NCI-H69 (cell line): ENCODE data around the gene PRELP.

Experiments used
- DNase-seq: peaks from one replicate; lab custom pipeline; 2025; lab: John Stamatoyannopoulos, UW

PRELP gene

GRCh38 chr1:203478231-203478630 lies 2.6 kb downstream of the PRELP start:
- DNase-seq, result no peak

- DNase-seq, result no peak
Observed at GRCh38 chr1:203478986-203479385, 3.4 kb downstream of the PRELP start.

- no peak for DNase-seq
Observed at GRCh38 chr1:203479646-203480045, 4.0 kb downstream of the PRELP start.

DNA sequence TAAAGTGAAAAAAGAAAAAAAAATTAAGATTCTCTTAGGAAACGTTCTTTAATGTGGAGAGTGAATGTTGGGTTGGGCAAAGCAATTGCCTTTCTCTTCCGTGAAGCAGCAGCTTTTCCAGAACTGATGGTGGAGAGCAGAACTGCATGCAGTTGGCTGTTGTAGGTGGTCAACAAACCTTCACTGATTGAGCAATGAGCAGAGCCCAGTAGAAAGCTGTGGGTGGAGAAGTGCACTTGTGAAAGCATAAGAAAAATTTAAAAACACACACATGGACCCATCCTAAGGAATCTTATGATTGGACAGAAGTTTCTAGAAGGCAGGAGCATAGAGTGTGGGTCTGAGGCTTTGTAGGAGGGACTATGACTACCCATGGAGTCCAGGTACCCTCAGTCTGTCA lies 4.5 kb downstream of the PRELP start:
- peak; percentile 41 for DNase-seq

- peak; percentile 98 for DNase-seq
Observed at GRCh38 chr1:203480525-203481084, 5.0 kb downstream of the PRELP start.

- no peak for DNase-seq
Observed at GRCh38 chr1:203481196-203481595, 5.6 kb downstream of the PRELP start.

DNA sequence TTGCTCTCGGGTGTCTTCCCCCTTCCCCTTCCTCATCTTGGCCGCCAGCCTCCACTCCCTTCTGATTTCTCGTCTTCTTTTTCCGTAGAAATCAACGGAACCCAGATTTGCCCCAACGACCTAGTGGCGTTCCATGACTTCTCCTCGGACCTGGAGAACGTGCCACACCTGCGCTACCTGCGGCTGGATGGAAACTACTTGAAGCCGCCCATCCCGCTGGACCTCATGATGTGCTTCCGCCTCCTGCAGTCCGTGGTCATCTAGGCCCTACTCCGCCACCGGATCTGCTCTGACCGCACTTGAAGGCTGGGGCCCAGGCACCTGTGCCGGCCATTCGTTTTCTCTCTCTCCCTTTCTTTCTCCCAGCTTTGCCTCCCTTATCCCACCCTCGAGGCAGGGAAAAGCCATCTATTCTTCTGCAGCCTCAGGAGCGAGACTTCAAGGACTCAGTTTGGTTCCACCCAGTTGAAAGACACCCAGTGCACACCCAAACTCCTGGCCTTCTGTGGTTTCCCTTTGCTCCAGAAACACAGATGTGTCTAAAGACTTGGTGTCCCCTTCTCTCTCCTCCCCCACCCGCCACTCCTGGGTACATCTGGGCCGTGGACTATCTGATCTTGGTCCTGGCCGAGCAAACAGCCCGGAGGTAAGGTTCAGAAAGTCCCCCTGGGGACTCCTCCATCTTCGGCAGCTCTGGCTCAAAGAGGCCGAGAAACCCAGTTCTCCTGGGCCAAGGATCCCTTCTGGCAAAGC lies 11.2 kb downstream of the PRELP start:
- DNase-seq, result no peak

DNA sequence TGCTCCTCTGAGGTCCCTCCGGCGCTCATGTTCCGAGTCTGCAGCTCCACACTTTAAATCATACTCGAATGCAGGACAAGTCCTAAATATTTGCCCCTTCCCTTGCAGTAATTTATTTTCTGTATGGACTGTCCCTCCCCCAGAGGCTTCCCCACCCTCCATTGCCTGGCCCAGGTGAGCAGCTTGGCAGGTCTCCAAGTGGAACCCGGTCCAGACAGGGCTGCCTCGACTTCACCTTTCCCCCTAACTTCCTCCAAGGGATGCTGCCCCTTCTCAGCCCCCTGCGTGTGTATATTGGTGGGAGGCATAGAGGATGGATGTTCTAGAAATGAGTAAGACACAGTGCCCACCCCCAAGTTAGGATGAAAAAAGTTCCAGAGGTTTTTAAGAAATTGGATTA lies 12.9 kb downstream of the PRELP start:
- DNase-seq, result no peak

- no peak for DNase-seq
Observed at GRCh38 chr1:203490607-203491006, 15.0 kb downstream of the PRELP start.

GRCh38 chr1:203491664-203492063 lies 16.1 kb downstream of the PRELP start:
- peak; percentile 98 for DNase-seq

DNA sequence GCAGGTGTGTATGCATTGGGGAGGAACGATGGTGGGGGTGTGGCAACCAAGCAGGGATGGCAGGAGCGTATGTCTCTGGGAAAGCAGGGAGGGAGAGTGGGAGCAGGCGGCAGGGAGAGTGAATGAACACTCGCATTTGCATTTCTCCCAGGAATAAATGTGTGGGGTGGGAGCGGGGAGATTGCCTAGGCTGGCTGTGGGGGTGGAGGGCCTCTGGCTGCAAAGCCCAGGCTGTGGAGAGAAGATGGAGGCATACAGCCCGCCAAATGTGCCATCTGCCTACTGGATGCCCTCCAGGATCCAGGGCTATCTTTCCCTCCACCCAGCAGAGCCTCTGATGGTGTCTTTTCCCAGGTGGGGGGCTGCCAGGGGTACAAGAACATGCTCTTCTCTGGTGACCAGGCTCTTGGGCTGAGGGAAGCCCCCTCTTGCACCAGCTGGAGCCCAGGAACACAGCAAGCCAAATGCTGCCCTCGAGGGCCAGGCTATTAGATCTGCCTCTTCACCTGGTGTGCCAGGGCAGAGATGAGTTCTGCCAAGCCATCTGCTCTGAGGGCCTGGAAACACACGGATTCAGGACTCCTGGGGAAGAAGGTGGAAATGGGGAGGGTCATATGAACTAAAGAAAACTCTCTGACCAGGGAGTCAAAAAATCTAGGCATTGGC lies 16.6 kb downstream of the PRELP start:
- DNase-seq, result peak; percentile 94

GRCh38 chr1:203492748-203493130 lies 17.1 kb downstream of the PRELP start:
- no peak for DNase-seq

- no peak for DNase-seq
Observed at GRCh38 chr1:203493901-203494300, 18.3 kb downstream of the PRELP start, which contains the start of gene OPTC. TSS of gene OPTC (plus strand) at chr1:203494153. CDS start at chr1:203496006, 1,853 bp downstream.

- no peak for DNase-seq
Observed at GRCh38 chr1:203495845-203496244, 20.2 kb downstream of the PRELP start.

- DNase-seq, result no peak
Observed at GRCh38 chr1:203497269-203497777, 21.7 kb downstream of the PRELP start.

- DNase-seq, result no peak
Observed at GRCh38 chr1:203499643-203500278, 24.2 kb downstream of the PRELP start.

DNA sequence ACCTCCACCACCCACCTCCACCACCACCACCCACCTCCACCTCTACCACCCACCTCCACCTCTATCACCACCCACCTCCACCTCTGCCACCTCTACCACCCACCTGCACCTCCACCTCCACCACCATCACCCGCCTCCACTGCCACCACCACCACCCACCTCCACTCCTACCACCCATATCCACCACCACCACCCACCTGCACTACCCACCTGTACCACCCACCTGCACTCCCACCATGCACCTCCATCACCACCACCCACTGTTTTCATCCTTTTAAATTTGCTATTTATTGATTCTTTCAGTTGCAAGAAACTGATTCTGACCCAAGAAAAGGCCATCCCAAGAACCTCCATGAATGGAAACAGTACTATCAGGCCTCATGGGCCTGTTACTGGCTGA lies 24.7 kb downstream of the PRELP start:
- DNase-seq, result no peak

DNA sequence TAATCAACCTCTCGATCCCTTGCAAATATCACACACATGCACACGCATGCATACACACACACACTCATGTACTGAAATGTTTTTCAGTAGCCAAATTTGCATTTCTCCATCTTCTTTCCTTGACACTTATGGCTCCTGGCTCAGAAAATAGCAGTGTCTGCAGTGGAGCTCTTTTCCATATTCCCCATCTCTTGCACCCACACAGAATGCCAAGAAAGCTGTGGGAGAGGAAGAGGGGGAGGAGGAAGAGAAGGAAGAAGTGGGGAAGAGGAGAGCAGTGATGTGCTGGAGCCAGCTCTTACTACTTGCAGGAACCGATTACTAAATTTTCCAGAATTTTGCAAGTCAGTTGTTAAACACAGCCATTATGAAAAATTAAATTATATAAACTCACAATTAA lies 28.2 kb downstream of the PRELP start:
- no peak for DNase-seq

DNA sequence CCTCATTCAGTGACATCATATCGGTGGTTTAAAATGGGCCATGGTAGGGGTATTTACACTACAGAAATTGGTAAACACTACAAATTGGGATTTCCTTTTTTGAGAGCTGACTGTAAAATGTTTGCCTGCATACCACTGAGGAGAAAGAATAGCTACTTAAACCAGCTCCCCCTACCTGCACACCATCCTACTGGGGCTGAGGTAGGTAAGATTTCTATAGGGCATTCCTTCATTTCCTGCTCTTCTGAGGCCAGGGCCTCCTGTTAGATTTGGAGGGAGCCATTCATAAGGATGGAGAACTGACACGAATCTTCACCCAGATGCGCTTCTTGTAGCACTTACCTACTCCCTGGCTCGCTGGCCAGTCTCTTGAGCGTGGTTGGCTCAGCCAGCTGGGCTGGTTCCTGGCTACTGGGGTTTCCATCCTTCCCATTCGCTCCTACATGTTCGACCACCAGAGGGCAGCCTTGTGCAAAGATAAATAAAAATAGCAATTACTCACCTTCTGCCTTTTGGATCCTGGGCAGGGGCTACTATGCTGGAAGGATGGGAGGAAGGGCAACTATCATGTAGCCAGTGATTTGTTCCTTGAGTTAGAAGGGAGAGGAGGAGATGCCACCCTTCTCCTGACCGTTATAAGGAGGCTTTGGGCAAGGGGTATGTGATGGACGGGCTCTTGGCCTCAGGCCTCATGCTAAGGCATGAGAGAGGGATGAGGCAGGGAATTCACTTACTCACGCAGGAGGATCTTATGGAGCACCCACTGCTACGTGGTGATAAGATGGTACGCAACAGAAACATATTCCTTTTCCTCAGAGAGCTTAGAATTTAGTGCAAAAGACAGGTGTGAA lies 29.0 kb downstream of the PRELP start:
- DNase-seq, result peak; percentile 91

- no peak for DNase-seq
Observed at GRCh38 chr1:203505526-203506204, 30.1 kb downstream of the PRELP start.
